ENCODE measurements around the gene SEZ6L2.
"Not testable (repeated sequence)": the region's sequence is repeated elsewhere in the genome, so short reads cannot be mapped to it uniquely, and the experiment has no call there.

GRCh38 chr16:29869067-29869466 is 30.3 kb downstream of the SEZ6L2 start:
- TF ChIP-seq CTCF (conservative IDR thresholded peaks at IDR 0.05); EZH2 (IDR thresholded peaks at IDR 0.05; ENCODE audit: low read depth): not testable (repeated sequence)

Measured in PC-9 (cell line).